Tibial nerve (tissue), 4 donors: ENCODE data around the gene IFNAR2. TPM values are rescaled to one million over a fixed set of nuclear protein-coding genes. Genes with fewer than 3 reads are reported as not detected.

Source experiments
- DNase-seq, 2 donors: peaks; one replicate each; pipeline ENCODE4 v3.0.0-alpha.2; 2019; ENCODE audit warnings: low spot score in 2 of 2
- H3K27ac ChIP-seq, 4 donors: fragments of 200-600 bp; sonication (generic) in 3 of 4; one replicate each; pipeline ENCODE4 v1.5.1; 2017 to 2019; ENCODE audit warnings: mild to moderate bottlenecking in 1 of 4
- H3K27me3 ChIP-seq, 2 donors: fragments of 200-600 bp; sonication (generic) in 1 of 2; one replicate each; pipeline versions ENCODE4 v1.5.1 to v1.6.0; 2017 to 2019
- H3K36me3 ChIP-seq, 3 donors: fragments of 200-600 bp; sonication (generic); one replicate each; pipeline ENCODE4 v1.5.1; 2018 to 2019
- H3K4me1 ChIP-seq, 4 donors: fragments of 200-600 bp; sonication (generic) in 3 of 4; one replicate each; pipeline ENCODE4 v1.5.1; 2017 to 2019
- H3K4me3 ChIP-seq, 4 donors: fragments of 200-600 bp; sonication (generic) in 3 of 4; one replicate each; pipeline ENCODE4 v1.5.1; 2017 to 2019; ENCODE audit warnings: mild to moderate bottlenecking in 1 of 4, moderate library complexity in 1 of 4
- H3K9me3 ChIP-seq, 4 donors: fragments of 200-600 bp; sonication (generic) in 3 of 4; one replicate each; pipeline ENCODE4 v1.5.1; 2017 to 2019
- EP300 ChIP-seq, 2 donors: sonication (generic); formaldehyde crosslinking; IDR thresholded peaks; one replicate each; pipeline ENCODE4 v1.6.1; 2017; ENCODE audit warnings: antibody characterized with exemption in 2 of 2, mild to moderate bottlenecking in 1 of 2
- POLR2A ChIP-seq, 2 donors: fragments of 450-650 bp; IDR thresholded peaks; one replicate each; pipeline ENCODE4 v1.6.1; 2017; ENCODE audit warnings: antibody characterized with exemption in 2 of 2, mild to moderate bottlenecking in 2 of 2, moderate library complexity in 2 of 2
- WGBS, 2 donors: methylation state at CpG; one replicate each; pipeline ENCODE4 v1.1.5; 2018; 5-methylcytosine and 5-hydroxymethylcytosine counted together
- total RNA-seq, 4 donors: library from RNA; depleted of rRNA; stranded (reverse); fragments of >200 nt; gene quantifications; one replicate each; pipeline ENCODE4 v1.1.0, GENCODE V29; 2016
- TF ChIP-seq, protein P1 (sequence below), 5 experiments: fragments of 200-600 bp in 3 of 5; fragments of 450-650 bp in 2 of 5; sonication (generic) in 3 of 5; IDR thresholded peaks; one replicate each; pipeline ENCODE4 v1.5.1; 2016 to 2019; ENCODE audit warnings: antibody characterized with exemption in 5 of 5, mild to moderate bottlenecking in 3 of 5, moderate library complexity in 2 of 5

Gene IFNAR2
- total RNA-seq, 4 donors from 2014 or later, result 12.3 to 47.4 (median 29.4) TPM

DNA sequence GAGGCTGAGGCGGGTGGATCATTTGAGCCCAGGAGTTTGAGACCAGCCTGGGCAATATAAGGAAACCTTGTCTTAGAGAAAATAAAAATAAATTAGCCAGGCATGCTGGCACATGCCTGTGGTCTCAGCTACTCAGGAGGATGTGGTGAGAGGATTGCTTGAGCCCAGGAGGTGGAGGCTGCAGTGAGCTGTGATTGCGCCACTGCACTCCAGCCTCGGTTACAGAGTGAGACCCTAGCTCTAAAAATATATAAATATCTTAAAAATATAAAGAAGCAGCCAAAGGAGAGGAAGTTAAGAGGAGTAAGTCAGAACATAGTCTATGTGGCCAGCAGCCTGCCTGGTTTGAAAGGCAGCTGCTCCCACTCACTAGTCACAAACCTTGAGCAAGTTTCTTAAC lies 31.9 kb downstream of the IFNAR2 start:
- DNase-seq, result peak in 1 of 2 donors; percentile 23
- Histone ChIP-seq H3K27ac (peak overlapping the region in 1 of 4 donors; percentile 52), H3K9me3 (peaks cover 0 to 5% (median 0%) of the 10 kb centered on the region in 4 donors), H3K4me1 (peaks cover 0 to 22% (median 8%) of the 10 kb centered on the region in 4 donors), H3K36me3 (peaks cover 0 to 61% (median 7%) of the 10 kb centered on the region in 3 donors), H3K27me3 (no peaks in the 10 kb centered on the region), H3K4me3 (no peak overlapping the region)
- peak; percentile 30 to 62 for TF ChIP-seq EP300 (IDR thresholded peaks at IDR 0.05)
- TF ChIP-seq, protein P1, sequence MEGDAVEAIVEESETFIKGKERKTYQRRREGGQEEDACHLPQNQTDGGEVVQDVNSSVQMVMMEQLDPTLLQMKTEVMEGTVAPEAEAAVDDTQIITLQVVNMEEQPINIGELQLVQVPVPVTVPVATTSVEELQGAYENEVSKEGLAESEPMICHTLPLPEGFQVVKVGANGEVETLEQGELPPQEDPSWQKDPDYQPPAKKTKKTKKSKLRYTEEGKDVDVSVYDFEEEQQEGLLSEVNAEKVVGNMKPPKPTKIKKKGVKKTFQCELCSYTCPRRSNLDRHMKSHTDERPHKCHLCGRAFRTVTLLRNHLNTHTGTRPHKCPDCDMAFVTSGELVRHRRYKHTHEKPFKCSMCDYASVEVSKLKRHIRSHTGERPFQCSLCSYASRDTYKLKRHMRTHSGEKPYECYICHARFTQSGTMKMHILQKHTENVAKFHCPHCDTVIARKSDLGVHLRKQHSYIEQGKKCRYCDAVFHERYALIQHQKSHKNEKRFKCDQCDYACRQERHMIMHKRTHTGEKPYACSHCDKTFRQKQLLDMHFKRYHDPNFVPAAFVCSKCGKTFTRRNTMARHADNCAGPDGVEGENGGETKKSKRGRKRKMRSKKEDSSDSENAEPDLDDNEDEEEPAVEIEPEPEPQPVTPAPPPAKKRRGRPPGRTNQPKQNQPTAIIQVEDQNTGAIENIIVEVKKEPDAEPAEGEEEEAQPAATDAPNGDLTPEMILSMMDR (IDR thresholded peaks at IDR 0.05), result no peak
- WGBS, 2 donors, result 74 to 84% methylated on average over 3 of the region's 3 CpGs

DNA sequence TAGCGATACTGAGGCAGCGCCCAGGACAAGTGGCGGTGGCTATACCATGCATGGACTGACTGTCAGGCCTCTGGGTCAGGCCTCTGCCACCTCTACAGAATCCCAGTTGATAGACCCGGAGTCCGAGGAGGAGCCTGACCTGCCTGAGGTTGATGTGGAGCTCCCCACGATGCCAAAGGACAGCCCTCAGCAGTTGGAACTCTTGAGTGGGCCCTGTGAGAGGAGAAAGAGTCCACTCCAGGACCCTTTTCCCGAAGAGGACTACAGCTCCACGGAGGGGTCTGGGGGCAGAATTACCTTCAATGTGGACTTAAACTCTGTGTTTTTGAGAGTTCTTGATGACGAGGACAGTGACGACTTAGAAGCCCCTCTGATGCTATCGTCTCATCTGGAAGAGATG lies 33.2 kb downstream of the IFNAR2 start:
- WGBS, 2 donors, result 96% methylated on average over 11 of the region's 11 CpGs

DNA sequence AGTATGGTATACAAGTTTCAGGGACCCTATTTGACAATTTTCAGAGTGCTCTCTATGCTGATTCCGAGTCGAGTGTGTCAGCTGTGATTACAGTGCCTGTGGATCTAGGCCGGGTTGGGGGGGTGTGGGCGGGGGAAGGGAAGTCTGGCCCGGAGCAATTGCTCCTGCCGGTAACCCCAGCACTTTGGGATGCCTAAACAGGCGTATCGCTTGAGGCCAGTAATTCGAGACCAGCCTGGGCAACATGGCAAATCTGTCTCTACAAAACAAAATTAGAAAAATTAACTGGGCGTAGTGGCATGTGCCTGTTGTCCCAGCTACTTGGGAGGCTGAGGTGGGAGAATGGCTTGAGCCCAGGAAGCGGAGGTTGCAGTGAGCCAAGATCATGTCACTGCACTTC lies 34.8 kb downstream of the IFNAR2 start:
- TF ChIP-seq POLR2A (IDR thresholded peaks at IDR 0.05), result no peak
- no peak for TF ChIP-seq EP300 (IDR thresholded peaks at IDR 0.05)
- TF ChIP-seq, protein P1 (IDR thresholded peaks at IDR 0.05), result no peak
- H3K36me3 ChIP-seq, result peaks cover 0 to 48% (median 3%) of the 10 kb centered on the region in 3 donors
- no peak for DNase-seq
- peak overlapping the region in 2 of 4 donors; percentile 85 to 90 for H3K27ac ChIP-seq
- H3K4me1 ChIP-seq, result peaks cover 0 to 40% (median 8%) of the 10 kb centered on the region in 4 donors
- no peak overlapping the region for H3K4me3 ChIP-seq
- WGBS, 2 donors, result 80 to 86% methylated on average over 11 of the region's 11 CpGs
- no peaks in the 10 kb centered on the region for H3K27me3 ChIP-seq
- no peaks in the 10 kb centered on the region for H3K9me3 ChIP-seq

More for the DNA sequence above, 33.2 kb downstream of the IFNAR2 start:
- Histone ChIP-seq H3K36me3 (peaks cover 0 to 48% (median 0%) of the 10 kb centered on the region in 3 donors), H3K4me3 (no peak overlapping the region), H3K27ac (no peak overlapping the region), H3K9me3 (peaks cover 0 to 3% (median 0%) of the 10 kb centered on the region in 4 donors), H3K27me3 (no peaks in the 10 kb centered on the region), H3K4me1 (peaks cover 0 to 33% (median 9%) of the 10 kb centered on the region in 4 donors)
- no peak for DNase-seq
- TF ChIP-seq POLR2A (IDR thresholded peaks at IDR 0.05) (no peak), EP300 (IDR thresholded peaks at IDR 0.05) (no peak)
- TF ChIP-seq, protein P1 (IDR thresholded peaks at IDR 0.05), result no peak

DNA sequence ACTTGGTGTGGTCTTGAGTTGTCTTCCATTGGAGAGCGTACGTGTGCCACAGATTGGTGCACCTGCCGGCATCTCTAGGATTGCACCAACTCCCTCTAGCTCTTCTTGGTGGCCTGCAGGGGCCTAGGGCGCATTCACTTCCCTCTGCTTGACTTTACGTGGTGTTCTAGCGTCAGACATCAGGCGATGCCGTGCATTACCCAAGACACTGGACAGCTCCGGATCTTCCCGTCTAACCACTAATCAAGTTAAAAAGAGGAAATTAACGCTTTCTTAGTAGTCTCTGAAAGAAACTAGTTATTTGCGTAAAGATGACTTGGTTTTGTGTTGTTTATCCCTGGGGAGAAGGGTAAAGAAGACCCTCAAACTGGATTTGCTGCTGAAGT lies 35.9 kb downstream of the IFNAR2 start:
- WGBS, 2 donors, result 28% methylated on average over 12 of the region's 12 CpGs
- peaks cover 0 to 57% (median 3%) of the 10 kb centered on the region in 3 donors for H3K36me3 ChIP-seq
- no peaks in the 10 kb centered on the region for H3K27me3 ChIP-seq
- peak overlapping the region; percentile 50 to 76 (median 74) for H3K4me3 ChIP-seq
- H3K9me3 ChIP-seq, result no peaks in the 10 kb centered on the region
- TF ChIP-seq, protein P1 (IDR thresholded peaks at IDR 0.05), result no peak
- peak in 1 of 2 donors; percentile 70 for TF ChIP-seq EP300 (IDR thresholded peaks at IDR 0.05)
- no peak for TF ChIP-seq POLR2A (IDR thresholded peaks at IDR 0.05)
- H3K27ac ChIP-seq, result peak overlapping the region; percentile 38 to 90 (median 87)
- H3K4me1 ChIP-seq, result peaks cover 0 to 30% (median 6%) of the 10 kb centered on the region in 4 donors
- DNase-seq, result peak in 1 of 2 donors; percentile 54

DNA sequence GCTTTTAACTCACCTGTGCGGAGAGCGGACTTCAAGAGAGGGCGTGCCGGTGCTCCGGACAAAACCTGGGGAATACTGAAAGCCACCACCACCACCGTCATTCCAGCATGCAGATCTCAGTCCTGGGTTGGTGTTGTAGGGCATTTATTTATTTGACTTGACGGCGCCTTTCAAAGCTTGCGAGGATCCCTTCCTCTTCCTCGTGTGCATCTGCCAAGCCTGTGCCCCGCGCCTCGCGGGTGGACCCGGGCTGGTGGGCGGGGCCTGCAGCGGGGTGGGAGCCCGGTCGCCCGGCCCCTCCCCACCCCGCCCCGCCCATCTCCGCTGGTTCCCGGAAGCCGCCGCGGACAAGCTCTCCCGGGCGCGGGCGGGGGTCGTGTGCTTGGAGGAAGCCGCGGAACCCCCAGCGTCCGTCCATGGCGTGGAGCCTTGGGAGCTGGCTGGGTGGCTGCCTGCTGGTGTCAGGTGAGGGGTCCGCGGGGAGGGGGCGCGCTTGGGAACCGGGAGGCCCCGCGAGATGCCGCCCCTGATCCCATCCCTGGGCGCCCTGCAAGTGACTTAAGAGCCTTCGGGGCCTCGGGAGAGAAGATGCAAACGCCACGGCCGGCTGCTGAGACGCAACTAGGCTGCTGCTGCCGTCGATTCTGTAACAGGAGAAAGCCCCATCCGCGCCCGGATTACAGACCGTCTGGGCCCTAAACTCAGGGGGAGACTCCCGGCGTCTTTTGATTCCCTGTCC lies 36.5 kb downstream of the IFNAR2 start, which contains the start of gene IL10RB:
Gene IL10RB (plus strand): TSS at position 318 of the 739 bp plus-strand sequence. CDS start 99 bp downstream, at position 417.
- peak in 1 of 2 donors; percentile 52 for TF ChIP-seq POLR2A (IDR thresholded peaks at IDR 0.05)
- peak in 1 of 2 donors; percentile 33 for TF ChIP-seq EP300 (IDR thresholded peaks at IDR 0.05)
- TF ChIP-seq, protein P1 (IDR thresholded peaks at IDR 0.05), result no peak
- H3K27me3 ChIP-seq, result no peaks in the 10 kb centered on the region
- peaks cover 0 to 63% (median 3%) of the 10 kb centered on the region in 3 donors for H3K36me3 ChIP-seq
- H3K9me3 ChIP-seq, result no peaks in the 10 kb centered on the region
- 7 to 16% methylated on average over 10 to 30 of the region's 60 CpGs for WGBS, 2 donors
- peak within 1 kb of the TSS; percentile 50 to 76 (median 74) for H3K4me3 ChIP-seq
- H3K4me1 ChIP-seq, result peaks cover 0 to 30% (median 6%) of the 10 kb centered on the region in 4 donors
- DNase-seq, result peak; percentile 58 to 59
- H3K27ac ChIP-seq, result peak within 1 kb of the TSS; percentile 38 to 90 (median 87)
